GM21576 (cell line): Measurements from ENCODE around the gene LPO.

ENCODE experiments used
- ATAC-seq: cut with Tn5 transposase; IDR thresholded peaks from one replicate; pipeline ENCODE4 v1.9.1; 2021; ENCODE audit warnings: mild to moderate bottlenecking, moderate library complexity; ENCODE audit not compliant: unreplicated experiment

LPO gene

GRCh38 chr17:58315750-58316149 is 77.4 kb downstream of the LPO start:
- no peak for ATAC-seq

- no peak for ATAC-seq
These were observed 78.0 kb downstream of the LPO start for GRCh38 chr17:58316260-58316960.

- ATAC-seq = no peak
These were observed 79.2 kb downstream of the LPO start for GRCh38 chr17:58317421-58318064.

- no peak for ATAC-seq
These were observed 79.7 kb downstream of the LPO start for GRCh38 chr17:58318065-58318481.
